CD4-positive, alpha-beta memory T cell (primary cell): ENCODE data around the gene MYO5A. TPM values are rescaled to one million over a fixed set of nuclear protein-coding genes. Genes with fewer than 3 reads are reported as not detected.

ENCODE experiments used
- CTCF ChIA-PET: fragments of 350-600 bp; sonication (Branson Sonifier 250); formaldehyde crosslinking; loops from one replicate; lab custom pipeline; 2021; ENCODE audit warnings: inconsistent platforms; ENCODE audit not compliant: partially characterized antibody; lab: Charles Lee
- POLR2A ChIA-PET: fragments of 350-600 bp; sonication (Branson Sonifier 250); formaldehyde crosslinking; loops from one replicate; lab custom pipeline; 2021; ENCODE audit not compliant: partially characterized antibody; lab: Charles Lee
- DNase-seq, 5 donors: peaks; one replicate each; pipeline versions ENCODE4 v3.0.0 to v3.0.0-alpha.2; 2020 to 2022; ENCODE audit warnings: mixed read lengths in 1 of 5
- H3K27ac ChIP-seq: one replicate; pipeline ENCODE4 v1.7.0; 2013; ENCODE audit warnings: low read depth, low read length
- H3K27me3 ChIP-seq: 2 replicates; pipeline ENCODE4 v1.7.0; 2013; ENCODE audit warnings: mild to moderate bottlenecking, low read length, moderate library complexity; ENCODE audit not compliant: insufficient read depth
- H3K36me3 ChIP-seq: 2 replicates; pipeline ENCODE4 v1.7.0; 2013; ENCODE audit warnings: mild to moderate bottlenecking, low read length, moderate library complexity; ENCODE audit not compliant: insufficient read depth
- H3K4me1 ChIP-seq: 2 replicates; pipeline ENCODE4 v1.7.0; 2013; ENCODE audit warnings: mild to moderate bottlenecking, low read length, moderate library complexity; ENCODE audit not compliant: insufficient read depth
- H3K4me3 ChIP-seq, 2 donors: one replicate each; pipeline ENCODE4 v1.7.0; 2013; ENCODE audit warnings: low read length in 2 of 2, mild to moderate bottlenecking in 1 of 2
- H3K9me3 ChIP-seq, 2 donors: one replicate each; pipeline ENCODE4 v1.7.0; 2013; ENCODE audit warnings: low read length in 2 of 2, control low read depth in 1 of 2; ENCODE audit not compliant: control insufficient read depth in 1 of 2
- H3K27ac Mint-ChIP-seq, 7 donors: one replicate each; pipeline ENCODE4 v1.8.0; 2020 to 2021; ENCODE audit warnings: mixed read lengths in 7 of 7, mild to moderate bottlenecking in 6 of 7, inconsistent platforms in 3 of 7, moderate library complexity in 3 of 7
- H3K27me3 Mint-ChIP-seq, 2 donors: one replicate each; pipeline ENCODE4 v1.8.0; 2020 to 2021; ENCODE audit warnings: mixed read lengths in 2 of 2
- H3K36me3 Mint-ChIP-seq, 2 donors: one replicate each; pipeline ENCODE4 v1.8.0; 2020 to 2021; ENCODE audit warnings: mixed read lengths in 2 of 2, inconsistent platforms in 1 of 2, mild to moderate bottlenecking in 1 of 2
- H3K4me1 Mint-ChIP-seq, 4 donors: one replicate each; pipeline ENCODE4 v1.8.0; 2020 to 2021; ENCODE audit warnings: mixed read lengths in 4 of 4, mild to moderate bottlenecking in 1 of 4
- H3K4me3 Mint-ChIP-seq, 8 donors: one replicate each; pipeline ENCODE4 v1.8.0; 2020 to 2021; ENCODE audit warnings: mixed read lengths in 8 of 8, mild to moderate bottlenecking in 7 of 8, moderate library complexity in 6 of 8, inconsistent platforms in 3 of 8
- H3K9me3 Mint-ChIP-seq, 8 donors: one replicate each; pipeline ENCODE4 v1.8.0; 2020 to 2021; ENCODE audit warnings: mixed read lengths in 8 of 8, mild to moderate bottlenecking in 5 of 8, inconsistent platforms in 3 of 8, moderate library complexity in 1 of 8
- intact Hi-C: fragments of 100-400 bp; cut with micrococcal nuclease; formaldehyde crosslinking; loops from one replicate; pipeline ENCODE4 v1.15.1; 2023
- polyA plus RNA-seq, 2 donors: library from polyadenylated mRNA; unstranded; fragments of 300-500 nt; fragmentation: Illumina TruSeq; gene quantifications; one replicate each; pipeline ENCODE4 v1.2.3, GENCODE V29; 2021
- total RNA-seq, 2 experiments: library from RNA; stranded (reverse); gene quantifications; one replicate each; pipeline ENCODE4 v1.2.3, GENCODE V29; 2021

Gene MYO5A
- total and polyA plus RNA-seq, 4 experiments from 2014 or later = 3.6 to 43.9 (median 25.6) TPM

DNA sequence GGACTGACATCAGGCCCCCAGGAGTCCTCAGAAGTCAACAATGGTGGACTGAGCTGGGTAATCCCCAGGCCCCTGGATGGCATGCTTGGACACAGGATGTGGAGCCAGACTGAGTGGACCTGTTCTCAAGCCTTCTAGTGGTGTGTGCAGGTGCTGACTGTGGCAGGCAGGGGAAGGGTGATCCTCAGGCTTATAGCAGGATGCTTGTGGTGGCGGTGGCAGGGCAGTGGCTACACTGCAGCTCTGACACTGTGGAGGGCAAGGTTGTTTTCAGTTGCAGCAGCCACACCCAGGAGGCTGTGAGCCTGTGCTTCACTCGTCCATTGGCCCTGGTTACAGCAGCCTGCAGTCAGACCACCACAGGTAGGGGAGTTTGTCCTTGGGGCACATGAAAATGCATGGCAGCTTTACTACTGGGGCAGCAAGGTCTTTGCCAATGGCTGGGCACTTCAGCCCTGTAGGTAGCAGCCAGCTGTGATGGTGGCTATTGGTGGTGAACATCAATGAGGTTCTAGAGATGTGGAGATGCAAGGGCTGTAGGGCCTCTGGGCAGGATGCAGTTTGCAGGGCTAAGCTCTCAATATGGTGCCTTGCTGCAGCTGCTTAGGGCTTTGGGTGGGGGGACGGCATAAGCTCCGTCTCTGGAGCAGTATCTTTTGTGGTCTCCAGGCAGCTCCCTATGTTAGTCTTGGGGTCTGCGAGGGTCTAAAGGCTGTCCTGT is 17.5 kb upstream of the MYO5A start:
- Mint-ChIP-seq H3K27ac (peak overlapping the region in 4 of 7 donors; percentile 32 to 85 (median 56)), H3K27me3 (no peaks in the 10 kb centered on the region), H3K9me3 (peaks cover 0 to 20% (median 7%) of the 10 kb centered on the region in 8 donors), H3K4me1 (peaks cover 0 to 2% (median under 1%) of the 10 kb centered on the region in 4 donors), H3K36me3 (peaks cover 43 to 49% of the 10 kb centered on the region in 2 donors), H3K4me3 (no peak overlapping the region)
- Histone ChIP-seq H3K4me1 (no peaks in the 10 kb centered on the region), H3K27me3 (no peaks in the 10 kb centered on the region), H3K27ac (no peak overlapping the region), H3K36me3 (peaks cover 11% of the 10 kb centered on the region), H3K9me3 (no peaks in the 10 kb centered on the region), H3K4me3 (no peak overlapping the region)
- POLR2A ChIA-PET = interaction anchor here (1.0 kb wide), 1 partner anchor 11 kb away, joined by 3 read pairs; no protein-coding TSS in a partner anchor
- CTCF ChIA-PET = interaction anchor here (0.6 to 1.0 kb wide), 2 partner anchors 8 to 10 kb away, joined by 3 read pairs; no protein-coding TSS in a partner anchor
- intact Hi-C loops = no loop called here
- DNase-seq = no peak

DNA sequence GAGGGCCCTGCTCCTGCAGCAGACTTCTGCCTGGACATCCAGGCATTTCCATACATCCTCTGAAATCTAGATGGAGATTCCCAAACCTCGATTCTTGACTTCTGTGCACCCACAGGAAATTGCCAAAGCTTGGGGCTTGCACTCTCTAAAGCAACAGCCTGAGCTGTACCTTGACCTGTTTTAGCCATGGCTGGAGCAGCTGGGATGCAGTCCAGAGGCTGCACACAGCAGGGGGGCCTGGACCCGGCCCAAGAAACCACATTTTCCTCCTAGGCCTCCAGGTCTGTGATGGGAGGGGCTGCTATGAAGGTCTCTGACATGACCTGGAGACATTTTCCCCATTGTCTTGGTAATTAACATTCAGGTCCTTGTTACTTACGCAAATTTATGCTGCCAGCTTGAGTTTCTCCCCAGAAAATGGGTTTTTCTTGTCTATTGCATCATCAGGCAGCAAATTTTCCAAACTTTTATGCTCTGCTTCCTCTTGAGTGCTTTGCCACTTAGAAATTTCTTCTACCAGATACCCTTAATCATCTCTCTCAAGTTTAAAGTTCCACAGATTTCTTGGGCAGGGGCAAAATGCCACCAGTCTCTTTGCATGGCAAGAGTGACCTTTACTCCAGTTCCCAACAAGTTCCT is 11.8 kb upstream of the MYO5A start:
- Mint-ChIP-seq H3K27me3 (peaks cover 0 to 3% of the 10 kb centered on the region in 2 donors), H3K36me3 (peaks cover 0 to 4% of the 10 kb centered on the region in 2 donors), H3K4me1 (peaks cover 0 to 1% (median 0%) of the 10 kb centered on the region in 4 donors), H3K27ac (no peak overlapping the region), H3K9me3 (peaks cover 0 to 12% (median 5%) of the 10 kb centered on the region in 8 donors), H3K4me3 (no peak overlapping the region)
- Histone ChIP-seq H3K27me3 (no peaks in the 10 kb centered on the region), H3K27ac (no peak overlapping the region), H3K4me1 (no peaks in the 10 kb centered on the region), H3K4me3 (no peak overlapping the region), H3K9me3 (no peaks in the 10 kb centered on the region), H3K36me3 (no peaks in the 10 kb centered on the region)
- intact Hi-C loops = no loop called here
- ChIA-PET POLR2A (no interaction called here), CTCF (interaction anchor here (1.3 kb wide), 1 partner anchor 9 kb away, joined by 3 read pairs; no protein-coding TSS in a partner anchor)
- no peak for DNase-seq

DNA sequence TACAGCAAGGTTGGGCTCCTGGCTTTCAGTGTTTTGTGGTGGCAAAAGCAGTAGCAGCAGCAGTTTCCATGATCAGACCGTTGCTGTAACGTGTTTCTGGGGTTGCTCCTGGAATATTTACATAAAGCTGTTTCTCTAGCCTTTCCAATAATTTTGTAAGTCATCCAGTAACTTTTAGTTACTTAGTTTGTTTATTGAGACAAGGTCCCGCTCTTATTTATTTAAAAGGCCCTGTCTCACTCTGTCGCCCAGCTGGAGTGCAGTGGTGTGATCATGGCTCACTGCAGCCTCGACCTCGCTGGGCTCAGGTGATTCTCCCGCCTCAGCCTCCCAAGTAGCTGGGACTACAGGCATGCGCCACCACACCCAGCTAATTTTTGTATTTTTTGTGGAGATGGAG is 8.8 kb upstream of the MYO5A start:
- Mint-ChIP-seq H3K27ac (no peak overlapping the region), H3K4me1 (peaks cover 0 to 4% (median 2%) of the 10 kb centered on the region in 4 donors), H3K9me3 (peaks cover 0 to 8% (median 3%) of the 10 kb centered on the region in 8 donors), H3K27me3 (peaks cover 0 to 3% of the 10 kb centered on the region in 2 donors), H3K36me3 (no peaks in the 10 kb centered on the region), H3K4me3 (no peak overlapping the region)
- intact Hi-C loops = no loop called here
- no peak overlapping the region for H3K4me3 ChIP-seq
- no peak for DNase-seq
- H3K9me3 ChIP-seq = no peaks in the 10 kb centered on the region
- no peaks in the 10 kb centered on the region for H3K4me1 ChIP-seq
- H3K27me3 ChIP-seq = no peaks in the 10 kb centered on the region
- ChIA-PET POLR2A (no interaction called here), CTCF (interaction anchor here (1.3 kb wide), 1 partner anchor 9 kb away, joined by 3 read pairs; no protein-coding TSS in a partner anchor)
- no peaks in the 10 kb centered on the region for H3K36me3 ChIP-seq
- H3K27ac ChIP-seq = no peak overlapping the region

DNA sequence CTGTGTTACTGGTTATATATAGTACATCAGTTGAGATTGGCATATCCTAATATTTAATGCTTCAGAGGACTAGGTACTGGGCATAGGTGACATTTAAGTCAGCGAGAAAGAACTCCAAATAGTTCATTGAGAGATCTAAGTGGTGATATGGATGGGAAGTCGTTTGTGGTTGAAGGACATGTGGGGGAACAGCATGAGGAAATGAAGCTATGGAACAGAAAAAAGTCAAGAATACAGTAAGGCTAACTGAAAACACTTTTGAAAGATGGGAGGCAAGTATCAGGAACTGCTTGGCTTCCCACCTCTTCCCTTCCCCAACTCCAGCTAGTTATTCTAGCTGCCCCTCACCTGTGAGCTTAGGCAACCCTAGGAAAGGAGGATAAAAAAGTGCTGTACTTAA is 3.7 kb upstream of the MYO5A start:
- intact Hi-C loops = no loop called here
- Histone ChIP-seq H3K9me3 (no peaks in the 10 kb centered on the region), H3K4me1 (peaks cover 16% of the 10 kb centered on the region), H3K4me3 (no peak overlapping the region), H3K27me3 (no peaks in the 10 kb centered on the region), H3K27ac (no peak overlapping the region), H3K36me3 (no peaks in the 10 kb centered on the region)
- DNase-seq = no peak
- Mint-ChIP-seq H3K27ac (no peak overlapping the region), H3K4me1 (peaks cover 16 to 20% (median 18%) of the 10 kb centered on the region in 4 donors), H3K36me3 (peaks cover 0 to 7% of the 10 kb centered on the region in 2 donors), H3K9me3 (no peaks in the 10 kb centered on the region), H3K4me3 (no peak overlapping the region), H3K27me3 (peaks cover 0 to 3% of the 10 kb centered on the region in 2 donors)
- ChIA-PET POLR2A (interaction anchor here (1.0 kb wide), 1 partner anchor 10 kb away, joined by 3 read pairs; no protein-coding TSS in a partner anchor), CTCF (no interaction called here)

DNA sequence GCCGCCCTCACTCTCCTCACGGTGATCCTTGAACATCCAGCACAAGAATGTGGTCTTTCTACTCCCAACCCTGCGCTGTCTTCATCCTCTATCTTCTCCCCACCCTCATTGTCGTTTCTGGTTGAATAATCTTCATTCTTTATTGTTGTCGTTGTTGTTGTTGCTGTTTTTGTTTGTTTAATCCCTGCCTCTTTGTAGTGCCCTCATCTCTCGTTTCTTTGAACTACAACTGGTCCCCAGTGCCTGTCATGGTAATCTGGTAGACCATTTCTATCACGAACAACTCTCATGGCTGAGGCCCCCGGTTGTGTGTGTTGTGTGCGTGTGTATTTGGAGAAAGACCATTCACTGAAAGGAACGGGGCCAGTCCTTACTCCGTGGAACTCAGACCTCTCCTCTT is 1.3 kb upstream of the MYO5A start:
- H3K36me3 Mint-ChIP-seq = peaks cover 0 to 7% of the 10 kb centered on the region in 2 donors
- H3K27me3 Mint-ChIP-seq = no peaks in the 10 kb centered on the region
- ChIA-PET POLR2A (interaction anchor here (0.6 to 3.2 kb wide), 6 partner anchors 11 to 350 kb away, joined by 3 to 50 read pairs (median 8); partner anchors contain the start of gene ARPP19), CTCF (interaction anchor here (0.6 to 0.9 kb wide), 2 partner anchors 50 to 67 kb away, joined by 3 to 4 read pairs; no protein-coding TSS in a partner anchor)
- H3K27ac Mint-ChIP-seq = peak overlapping the region; percentile 85 to 97 (median 93)
- H3K4me1 Mint-ChIP-seq = peaks cover 27 to 40% (median 34%) of the 10 kb centered on the region in 4 donors
- peak overlapping the region; percentile 7 to 58 for H3K4me3 ChIP-seq
- peak overlapping the region; percentile 91 for H3K27ac ChIP-seq
- H3K4me1 ChIP-seq = peaks cover 20% of the 10 kb centered on the region
- peak overlapping the region; percentile 79 to 98 (median 83) for H3K4me3 Mint-ChIP-seq
- no peaks in the 10 kb centered on the region for H3K36me3 ChIP-seq
- intact Hi-C loops = loop anchor here (1.0 to 10.0 kb wide), 10 partner anchors 19 to 795 kb away; partner anchors contain the start of genes ARPP19 and LYSMD2
- H3K9me3 Mint-ChIP-seq = no peaks in the 10 kb centered on the region
- DNase-seq = no peak
- no peaks in the 10 kb centered on the region for H3K27me3 ChIP-seq
- no peaks in the 10 kb centered on the region for H3K9me3 ChIP-seq

DNA sequence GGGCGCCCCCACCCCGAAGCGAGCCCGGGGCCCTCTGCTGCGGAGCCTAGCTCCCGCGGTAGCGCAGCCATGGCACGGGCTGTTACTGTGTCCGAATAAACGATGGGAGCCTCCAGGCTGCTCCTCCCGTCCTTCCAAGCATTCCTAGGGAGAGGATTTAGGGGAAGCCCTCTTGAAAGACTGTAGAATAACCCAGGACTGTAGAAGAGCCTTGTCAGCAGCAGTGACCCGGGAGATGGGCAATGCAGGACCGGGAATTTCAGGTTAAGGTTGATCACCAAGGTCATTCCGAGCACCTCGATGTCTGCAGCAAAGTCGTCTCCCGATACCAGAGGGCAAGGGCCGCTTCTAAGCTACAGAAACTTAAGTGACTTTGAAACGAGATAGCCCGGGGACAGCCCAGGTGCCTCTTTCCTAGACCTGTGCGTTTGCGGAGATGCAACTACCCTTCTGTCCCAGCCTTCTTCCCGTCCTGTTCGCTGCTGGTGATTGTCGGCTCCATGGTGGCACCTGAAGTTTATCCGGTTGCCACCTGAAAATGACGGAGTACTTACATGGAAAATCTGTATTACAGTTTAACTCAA is 753 bp upstream of the MYO5A start:
- Mint-ChIP-seq H3K4me1 (peaks cover 30 to 40% (median 35%) of the 10 kb centered on the region in 4 donors), H3K4me3 (peak overlapping the region; percentile 79 to 98 (median 83)), H3K27me3 (no peaks in the 10 kb centered on the region), H3K9me3 (no peaks in the 10 kb centered on the region), H3K27ac (peak overlapping the region; percentile 85 to 97 (median 93)), H3K36me3 (peaks cover 0 to 7% of the 10 kb centered on the region in 2 donors)
- intact Hi-C loops = loop anchor here (1.0 to 10.0 kb wide), 10 partner anchors 19 to 795 kb away; partner anchors contain the start of genes ARPP19 and LYSMD2
- Histone ChIP-seq H3K4me3 (peak overlapping the region; percentile 7 to 58), H3K9me3 (no peaks in the 10 kb centered on the region), H3K36me3 (no peaks in the 10 kb centered on the region), H3K4me1 (peaks cover 20% of the 10 kb centered on the region), H3K27me3 (no peaks in the 10 kb centered on the region), H3K27ac (peak overlapping the region; percentile 91)
- CTCF ChIA-PET = interaction anchor here (0.6 to 2.2 kb wide), 3 partner anchors 49 to 273 kb away, joined by 3 to 6 read pairs (median 4); no protein-coding TSS in a partner anchor
- POLR2A ChIA-PET = interaction anchor here (0.6 to 3.2 kb wide), 13 partner anchors 11 to 351 kb away, joined by 3 to 50 read pairs (median 4); partner anchors contain the start of gene ARPP19
- DNase-seq = peak in 1 of 5 donors; percentile 47
